Lung (tissue), 12 donors: ENCODE data around the gene NDST3. TPM values are rescaled to one million over a fixed set of nuclear protein-coding genes. Genes with fewer than 3 reads are reported as not detected.
A peak's percentile ranks its signal among the peaks of the same experiment; 100 is the strongest.

Source experiments
- ATAC-seq: fragments of 200-7000 bp; cut with Tn5 transposase; one replicate; pipeline ENCODE4 v1.9.1; 2020; ENCODE audit warnings: moderate number of reproducible peaks; ENCODE audit not compliant: insufficient read depth, low FRiP score
- DNase-seq, 3 donors: peaks; one replicate each; pipeline ENCODE4 v3.0.0-alpha.2; 2013 to 2017
- H3K27ac ChIP-seq, 2 donors: one replicate each; pipeline ENCODE4 v1.5.1; 2013; ENCODE audit warnings: mild to moderate bottlenecking in 2 of 2, moderate library complexity in 2 of 2, control low read depth in 1 of 2, inconsistent platforms in 1 of 2, low read depth in 1 of 2, low read length in 1 of 2
- H3K27me3 ChIP-seq, 3 donors: one replicate each; pipeline ENCODE4 v1.5.1; 2013; ENCODE audit warnings: low read length in 2 of 3; ENCODE audit not compliant: control insufficient read depth in 3 of 3, insufficient read depth in 3 of 3
- H3K36me3 ChIP-seq, 4 donors: one replicate each; pipeline ENCODE4 v1.5.1; 2013; ENCODE audit warnings: low read length in 4 of 4, mild to moderate bottlenecking in 1 of 4, moderate library complexity in 1 of 4; ENCODE audit not compliant: control insufficient read depth in 4 of 4, insufficient read depth in 4 of 4
- H3K4me1 ChIP-seq, 5 donors: one replicate each; pipeline ENCODE4 v1.5.1; 2013; ENCODE audit warnings: low read length in 5 of 5, mild to moderate bottlenecking in 2 of 5, moderate library complexity in 1 of 5; ENCODE audit not compliant: control insufficient read depth in 5 of 5, insufficient read depth in 5 of 5
- H3K4me3 ChIP-seq: one replicate; pipeline ENCODE4 v1.5.1; 2013; ENCODE audit warnings: mild to moderate bottlenecking, control low read depth, moderate library complexity
- H3K9ac ChIP-seq, 2 donors: one replicate each; pipeline ENCODE4 v1.5.1; 2013; ENCODE audit warnings: low read length in 2 of 2, control low read depth in 1 of 2; ENCODE audit not compliant: insufficient read depth in 1 of 2
- H3K9me3 ChIP-seq, 4 donors: one replicate each; pipeline ENCODE4 v1.5.1; 2013; ENCODE audit warnings: low read length in 3 of 4, mild to moderate bottlenecking in 1 of 4, moderate library complexity in 1 of 4; ENCODE audit not compliant: control insufficient read depth in 4 of 4, insufficient read depth in 3 of 4
- CTCF ChIP-seq: IDR thresholded peaks from 2 replicates; pipeline ENCODE4 v1.5.1; 2012; ENCODE audit warnings: mild to moderate bottlenecking; ENCODE audit errors: control extremely low read depth, extremely low read depth
- WGBS, 2 donors: extraction: QIAGEN DNeasy Blood & Tissue Kit; methylation state at CpG; one replicate each; pipeline ENCODE4 v1.1.7; 2013; 5-methylcytosine and 5-hydroxymethylcytosine counted together
- polyA plus RNA-seq, 2 donors: library from polyadenylated mRNA; stranded (reverse); fragments of 200-250 nt; gene quantifications; one replicate each; pipeline ENCODE4 v1.2.1, GENCODE V29; 2013
- total RNA-seq, 2 donors: library from RNA; depleted of rRNA in 1 of 2; stranded (reverse); fragments of >200 nt in 1 of 2; gene quantifications; one replicate each; pipeline ENCODE4 v1.2.1, GENCODE V29; 2014 to 2021
- donor health status: control.
- donor health status: control.
- donor health status: Bipolar disorder and iron deficiency.
- donor health status: healthy.
- donor health status: DM: yes; HTN: yes; CAD: no.

Gene NDST3
- total and polyA plus RNA-seq, 4 donors, result 0.02 to 0.74 (median 0.02) TPM; not detected in 1

- Histone ChIP-seq H3K4me1 (no peaks in the 10 kb centered on the region), H3K9me3 (no peaks in the 10 kb centered on the region), H3K36me3 (no peaks in the 10 kb centered on the region), H3K9ac (no peak overlapping the region), H3K27ac (no peak overlapping the region), H3K27me3 (no peaks in the 10 kb centered on the region), H3K4me3 (no peak overlapping the region)
- ATAC-seq, result no peak
- TF ChIP-seq CTCF, result no peak
- DNase-seq, result no peak
- WGBS, 2 donors, result 68 to 84% methylated on average over 2 of the region's 2 CpGs
Observed at GRCh38 chr4:118112117-118113046, 78.1 kb downstream of the NDST3 start.

- no peak for ATAC-seq
- 6 to 16% methylated on average over 2 of the region's 2 CpGs for WGBS, 2 donors
Observed at GRCh38 chr4:118113220-118113619, 78.9 kb downstream of the NDST3 start.

GRCh38 chr4:118114720-118115119 is 80.4 kb downstream of the NDST3 start:
- H3K9me3 ChIP-seq, result no peaks in the 10 kb centered on the region
- H3K4me1 ChIP-seq, result no peaks in the 10 kb centered on the region
- H3K9ac ChIP-seq, result no peak overlapping the region
- H3K27me3 ChIP-seq, result no peaks in the 10 kb centered on the region
- ATAC-seq, result no peak
- WGBS, 2 donors, result 90 to 94% methylated on average over 3 of the region's 3 CpGs
- no peak overlapping the region for H3K4me3 ChIP-seq
- no peaks in the 10 kb centered on the region for H3K36me3 ChIP-seq
- DNase-seq, result no peak
- no peak overlapping the region for H3K27ac ChIP-seq
- no peak for TF ChIP-seq CTCF

More at GRCh38 chr4:118113220-118113619, 78.9 kb downstream of the NDST3 start:
- Histone ChIP-seq H3K9ac (no peak overlapping the region), H3K4me1 (no peaks in the 10 kb centered on the region), H3K36me3 (no peaks in the 10 kb centered on the region), H3K9me3 (no peaks in the 10 kb centered on the region), H3K4me3 (no peak overlapping the region), H3K27me3 (no peaks in the 10 kb centered on the region), H3K27ac (no peak overlapping the region)
- no peak for TF ChIP-seq CTCF
- DNase-seq, result peak in 2 of 3 donors; percentile 2 to 3
